ENCODE results near the gene SPG7.

The SPG7 gene

GRCh38 chr16:89522287-89522686 is 14.1 kb downstream of the SPG7 start:
- Histone ChIP-seq H3K36me3 (ENCODE audit: control insufficient read depth in 2 of 2, insufficient read depth in 1 of 2, low read length in 2 of 2) (peaks cover 30 to 99% of the 10 kb centered on the region in 2 experiments; a peak in 2 of 3 replicates), H3K9me3 (ENCODE audit: control insufficient read depth, insufficient read depth, low read depth, low read length) (no peaks in the 10 kb centered on the region), H3K4me3 (ENCODE audit: low read depth, low read length) (no peak overlapping the region), H3K27ac (ENCODE audit: extremely low read depth, low read depth, low read length) (no peak overlapping the region), H3K4me1 (ENCODE audit: control insufficient read depth, insufficient read depth, low read length) (no peaks in the 10 kb centered on the region)
- TF ChIP-seq ZNF654 (tag by site-specific recombination; IDR thresholded peaks at IDR 0.05; ENCODE audit: low read depth), result no peak
- ChIA-PET CTCF (interaction anchor here (0.7 to 1.2 kb wide), 2 partner anchors 12 to 36 kb away, joined by 3 to 4 read pairs; no protein-coding TSS in a partner anchor), POLR2A (no interaction called here)

DNA sequence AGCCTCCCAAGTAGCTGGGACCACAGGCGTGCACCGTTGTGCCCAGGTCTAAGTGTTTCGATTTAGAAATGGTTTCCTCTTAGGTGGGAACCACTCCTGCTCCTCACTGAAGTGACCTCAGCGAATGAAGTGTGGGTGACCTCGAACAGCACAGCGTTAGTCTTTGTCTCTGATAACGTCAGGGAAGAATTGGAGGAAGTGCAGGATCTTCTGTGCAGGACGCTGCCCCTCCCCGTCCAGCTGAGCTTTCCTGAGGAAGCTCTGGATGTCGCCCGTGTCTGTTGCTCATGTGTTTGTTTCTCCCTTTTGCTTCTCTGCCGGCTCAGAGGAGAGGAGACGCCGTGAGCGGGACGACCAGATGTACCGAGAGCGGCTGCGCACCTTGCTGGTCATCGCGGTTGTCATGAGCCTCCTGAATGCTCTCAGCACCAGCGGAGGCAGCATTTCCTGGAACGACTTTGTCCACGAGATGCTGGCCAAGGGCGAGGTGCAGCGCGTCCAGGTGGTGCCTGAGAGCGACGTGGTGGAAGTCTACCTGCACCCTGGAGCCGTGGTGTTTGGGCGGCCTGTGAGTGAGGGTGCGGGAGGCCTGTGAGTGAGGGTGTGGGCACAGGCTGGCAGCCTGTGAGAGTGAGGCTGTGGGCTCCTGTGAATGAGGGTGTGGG is 15.6 kb downstream of the SPG7 start:
- no peaks in the 10 kb centered on the region for H3K9me3 ChIP-seq (ENCODE audit: control insufficient read depth, insufficient read depth, low read depth, low read length)
- CTCF ChIA-PET, result no interaction called here
- TF ChIP-seq TRIM28 (IDR thresholded peaks at IDR 0.05; ENCODE audit: borderline replicate concordance, low read length) (no peak), ZNF518A (tag by site-specific recombination; conservative IDR thresholded peaks at IDR 0.05; ENCODE audit: low read depth) (no peak), ZFP3 (tag by site-specific recombination; IDR thresholded peaks at IDR 0.05; ENCODE audit: low read depth) (no peak), ZBTB49 (tag by site-specific recombination; IDR thresholded peaks at IDR 0.05; ENCODE audit: low read depth) (no peak), ZFHX2 (tag by site-specific recombination; conservative IDR thresholded peaks at IDR 0.05) (no peak), RBAK (tag by site-specific recombination; IDR thresholded peaks at IDR 0.05) (no peak), ZNF19 (tag by site-specific recombination; IDR thresholded peaks at IDR 0.05; ENCODE audit: low read depth) (no peak)
- no peaks in the 10 kb centered on the region for H3K4me1 ChIP-seq (ENCODE audit: control insufficient read depth, insufficient read depth, low read length)
- no peak overlapping the region for H3K4me3 ChIP-seq (ENCODE audit: low read depth, low read length)
- no peak overlapping the region for H3K27ac ChIP-seq (ENCODE audit: extremely low read depth, low read depth, low read length)
- POLR2A ChIA-PET, result no interaction called here
- peaks cover 34 to 97% of the 10 kb centered on the region in 2 experiments for H3K36me3 ChIP-seq (ENCODE audit: control insufficient read depth in 2 of 2, insufficient read depth in 1 of 2, low read length in 2 of 2)

GRCh38 chr16:89525146-89525913 is 17.1 kb downstream of the SPG7 start:
- no peak overlapping the region for H3K27ac ChIP-seq (ENCODE audit: extremely low read depth, low read depth, low read length)
- H3K4me1 ChIP-seq (ENCODE audit: control insufficient read depth, insufficient read depth, low read length), result no peaks in the 10 kb centered on the region
- no peak overlapping the region for H3K4me3 ChIP-seq (ENCODE audit: low read depth, low read length)
- H3K36me3 ChIP-seq (ENCODE audit: control insufficient read depth in 2 of 2, insufficient read depth in 1 of 2, low read length in 2 of 2), result peaks cover 33 to 96% of the 10 kb centered on the region in 2 experiments
- CTCF ChIA-PET, result interaction anchor here (0.8 to 1.1 kb wide), 3 partner anchors 9 to 40 kb away, joined by 3 to 4 read pairs (median 3); no protein-coding TSS in a partner anchor
- POLR2A ChIA-PET, result interaction anchor here (0.6 to 1.0 kb wide), 2 partner anchors 10 to 17 kb away, joined by 3 read pairs; partner anchors contain the start of gene SPG7
- H3K9me3 ChIP-seq (ENCODE audit: control insufficient read depth, insufficient read depth, low read depth, low read length), result no peaks in the 10 kb centered on the region
- TF ChIP-seq ZNF571 (tag by site-specific recombination; IDR thresholded peaks at IDR 0.05), result no peak
- TF ChIP-seq ZNF239 (tag by site-specific recombination; IDR thresholded peaks at IDR 0.05), result no peak
- no peak for TF ChIP-seq ZNF132 (tag by site-specific recombination; IDR thresholded peaks at IDR 0.05; ENCODE audit: borderline replicate concordance)
- TF ChIP-seq ZNF585B (tag by site-specific recombination; IDR thresholded peaks at IDR 0.05), result no peak
- no peak for TF ChIP-seq REPIN1 (tag by site-specific recombination; IDR thresholded peaks at IDR 0.05; ENCODE audit: low read depth)
- TF ChIP-seq, protein P1, sequence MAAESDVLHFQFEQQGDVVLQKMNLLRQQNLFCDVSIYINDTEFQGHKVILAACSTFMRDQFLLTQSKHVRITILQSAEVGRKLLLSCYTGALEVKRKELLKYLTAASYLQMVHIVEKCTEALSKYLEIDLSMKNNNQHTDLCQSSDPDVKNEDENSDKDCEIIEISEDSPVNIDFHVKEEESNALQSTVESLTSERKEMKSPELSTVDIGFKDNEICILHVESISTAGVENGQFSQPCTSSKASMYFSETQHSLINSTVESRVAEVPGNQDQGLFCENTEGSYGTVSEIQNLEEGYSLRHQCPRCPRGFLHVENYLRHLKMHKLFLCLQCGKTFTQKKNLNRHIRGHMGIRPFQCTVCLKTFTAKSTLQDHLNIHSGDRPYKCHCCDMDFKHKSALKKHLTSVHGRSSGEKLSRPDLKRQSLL (tag by site-specific recombination; IDR thresholded peaks at IDR 0.05), result no peak
- no peak for TF ChIP-seq ZBTB8A (tag by site-specific recombination; IDR thresholded peaks at IDR 0.05)
- TF ChIP-seq, protein P2, sequence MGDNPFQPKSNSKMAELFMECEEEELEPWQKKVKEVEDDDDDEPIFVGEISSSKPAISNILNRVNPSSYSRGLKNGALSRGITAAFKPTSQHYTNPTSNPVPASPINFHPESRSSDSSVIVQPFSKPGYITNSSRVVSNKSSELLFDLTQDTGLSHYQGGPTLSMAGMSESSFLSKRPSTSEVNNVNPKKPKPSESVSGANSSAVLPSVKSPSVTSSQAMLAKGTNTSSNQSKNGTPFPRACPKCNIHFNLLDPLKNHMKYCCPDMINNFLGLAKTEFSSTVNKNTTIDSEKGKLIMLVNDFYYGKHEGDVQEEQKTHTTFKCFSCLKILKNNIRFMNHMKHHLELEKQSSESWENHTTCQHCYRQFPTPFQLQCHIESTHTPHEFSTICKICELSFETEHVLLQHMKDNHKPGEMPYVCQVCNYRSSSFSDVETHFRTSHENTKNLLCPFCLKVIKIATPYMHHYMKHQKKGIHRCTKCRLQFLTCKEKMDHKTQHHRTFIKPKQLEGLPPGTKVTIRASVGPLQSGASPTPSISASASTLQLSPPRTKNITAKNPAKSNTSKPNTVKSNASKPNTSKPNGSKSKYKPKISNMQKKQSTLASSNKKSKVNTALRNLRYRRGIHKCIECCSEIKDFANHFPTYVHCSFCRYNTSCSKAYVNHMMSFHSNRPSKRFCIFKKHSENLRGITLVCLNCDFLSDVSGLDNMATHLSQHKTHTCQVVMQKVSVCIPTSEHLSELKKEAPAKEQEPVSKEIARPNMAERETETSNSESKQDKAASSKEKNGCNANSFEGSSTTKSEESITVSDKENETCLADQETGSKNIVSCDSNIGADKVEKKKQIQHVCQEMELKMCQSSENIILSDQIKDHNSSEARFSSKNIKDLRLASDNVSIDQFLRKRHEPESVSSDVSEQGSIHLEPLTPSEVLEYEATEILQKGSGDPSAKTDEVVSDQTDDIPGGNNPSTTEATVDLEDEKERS (tag by site-specific recombination; IDR thresholded peaks at IDR 0.05), result no peak
- no peak for TF ChIP-seq ZNF48 (tag by site-specific recombination; IDR thresholded peaks at IDR 0.05)
- no peak for TF ChIP-seq ZNF2 (tag by site-specific recombination; IDR thresholded peaks at IDR 0.05)

All from HEK293 (cell line).